Left forelimb (tissue), 1 donor: ENCODE results near the gene SRM.

Experiments used
- DNase-seq: peaks from one replicate; pipeline ENCODE4 v3.0.0-alpha.2; 2018; ENCODE audit warnings: low spot score

SRM gene

DNA sequence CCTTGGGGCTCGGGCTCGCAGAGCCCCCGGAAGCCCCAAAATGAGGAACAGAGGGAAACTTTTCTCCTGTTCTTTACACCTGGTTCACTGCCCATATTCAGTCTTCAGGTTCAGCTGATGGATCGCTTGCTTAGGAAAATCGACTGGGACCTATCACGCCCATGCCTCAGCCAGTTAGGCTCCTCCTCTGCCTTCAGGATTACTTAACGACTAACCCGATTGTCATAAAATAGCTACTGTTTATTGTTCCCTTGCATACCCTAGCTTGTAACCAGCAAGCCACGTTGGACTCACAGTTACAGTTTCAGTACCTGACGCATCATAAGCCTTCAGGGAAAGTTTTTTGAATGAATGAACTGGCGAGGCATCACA is 46.7 kb downstream of the SRM start:
- DNase-seq: no peak

DNA sequence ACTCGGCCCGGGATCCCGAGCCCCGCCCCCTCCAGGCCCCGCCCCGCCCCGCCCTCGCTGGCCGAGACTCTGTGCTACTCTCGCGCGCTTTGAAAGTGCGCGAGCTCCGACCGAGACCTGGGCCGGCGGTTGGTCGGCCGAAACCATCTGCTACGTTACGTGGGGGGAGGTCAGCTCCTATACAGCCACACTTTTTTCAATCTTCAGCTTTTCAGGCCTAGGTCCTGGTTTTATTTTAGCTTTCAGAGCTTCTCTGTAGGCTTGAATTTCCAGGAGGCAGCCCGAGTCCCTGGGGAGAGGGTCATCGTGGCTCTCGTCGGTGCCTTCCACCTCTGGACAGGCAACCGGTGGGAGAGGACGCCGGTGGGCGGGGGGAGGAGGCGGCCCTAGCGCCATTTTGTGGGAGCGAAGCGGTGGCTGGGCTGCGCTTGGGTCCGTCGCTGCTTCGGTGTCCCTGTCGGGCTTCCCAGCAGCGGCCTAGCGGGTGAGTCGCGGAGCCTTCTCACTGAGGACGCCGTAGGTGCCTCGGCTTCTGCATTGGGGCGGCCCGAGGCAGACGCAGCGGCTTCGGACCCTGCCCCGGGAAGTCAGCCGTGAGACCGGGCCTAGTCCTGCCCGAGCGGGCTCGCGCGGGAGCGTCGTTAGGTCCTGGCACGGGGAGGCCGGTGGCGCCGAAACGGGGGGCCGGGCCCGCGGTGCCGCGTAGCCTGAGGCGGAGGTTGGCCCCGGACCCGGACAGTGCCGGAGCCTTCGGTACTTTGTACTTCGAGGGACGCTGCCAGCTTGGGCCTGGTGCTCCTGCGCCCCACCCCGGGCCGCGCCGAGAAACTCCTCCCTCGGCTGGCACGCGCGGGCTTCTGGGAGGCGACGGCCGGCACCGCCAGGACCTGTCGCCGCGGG is 47.3 kb downstream of the SRM start, which contains the start of gene TARDBP:
TSS of gene TARDBP (plus strand) at position 395 of the 900 bp plus-strand sequence. CDS start 1,074 bp downstream, outside the sequence.
- peak; percentile 96 for DNase-seq
